Bronchial epithelial cell (primary cell): ENCODE measurements around the gene PDGFRA. TPM values are rescaled to one million over a fixed set of nuclear protein-coding genes. Genes with fewer than 3 reads are reported as not detected.
A peak's percentile ranks its signal among the peaks of the same experiment; 100 is the strongest.

ENCODE experiments used
- DNase-seq: peaks from one replicate; pipeline ENCODE4 v3.0.0-alpha.2; 2010; ENCODE audit warnings: low read depth
- FAIRE-seq: peaks from 2 replicates; lab custom pipeline; 2011; peaks lifted over from hg19 to GRCh38; lab: Jason Lieb, UNC
- H3K27me3 ChIP-seq: 2 replicates; pipeline ENCODE4 v1.5.1; 2011; ENCODE audit warnings: low read length; ENCODE audit not compliant: control insufficient read depth, insufficient read depth
- H3K36me3 ChIP-seq: 2 replicates; pipeline ENCODE4 v1.5.1; 2011; ENCODE audit warnings: low read length; ENCODE audit not compliant: control insufficient read depth, insufficient read depth
- H3K4me3 ChIP-seq: 2 replicates; pipeline ENCODE4 v1.5.1; 2011; ENCODE audit warnings: mild to moderate bottlenecking, low read depth, low read length, control low read depth
- CTCF ChIP-seq: IDR thresholded peaks from 2 replicates; pipeline ENCODE4 v1.5.1; 2011; ENCODE audit warnings: mild to moderate bottlenecking, moderate library complexity, low read length, control low read depth, inconsistent platforms; ENCODE audit not compliant: insufficient read depth, severe bottlenecking
- total RNA-seq: library from RNA; depleted of rRNA; stranded (reverse); fragments of >200 nt; gene quantifications from 2 replicates; pipeline ENCODE4 v1.2.1, GENCODE V29; 2014

The PDGFRA gene
- total RNA-seq, 1 donor from 2014 or later, result 2.1 TPM

GRCh38 chr4:54213001-54213400 is 16.1 kb upstream of the PDGFRA start:
- H3K36me3 ChIP-seq, result no peaks in the 10 kb centered on the region
- no peak for TF ChIP-seq CTCF
- no peaks in the 10 kb centered on the region for H3K27me3 ChIP-seq
- no peak overlapping the region for H3K4me3 ChIP-seq
- no peak for FAIRE-seq
- DNase-seq, result no peak

GRCh38 chr4:54213761-54214160 is 15.3 kb upstream of the PDGFRA start:
- Histone ChIP-seq H3K36me3 (no peaks in the 10 kb centered on the region), H3K27me3 (no peaks in the 10 kb centered on the region), H3K4me3 (no peak overlapping the region)
- peak; percentile 66 for FAIRE-seq
- peak; percentile 71 for DNase-seq
- no peak for TF ChIP-seq CTCF

GRCh38 chr4:54215379-54216077 is 13.6 kb upstream of the PDGFRA start:
- TF ChIP-seq CTCF, result no peak
- no peaks in the 10 kb centered on the region for H3K27me3 ChIP-seq
- H3K36me3 ChIP-seq, result no peaks in the 10 kb centered on the region
- FAIRE-seq, result no peak
- no peak for DNase-seq
- H3K4me3 ChIP-seq, result no peak overlapping the region

- FAIRE-seq (no peak), DNase-seq (peak; percentile 74)
- TF ChIP-seq CTCF, result peak; percentile 85
- Histone ChIP-seq H3K36me3 (no peaks in the 10 kb centered on the region), H3K4me3 (peak overlapping the region; percentile 29), H3K27me3 (no peaks in the 10 kb centered on the region)
Observed at GRCh38 chr4:54217642-54218495, 11.2 kb upstream of the PDGFRA start.

- H3K27me3 ChIP-seq, result no peaks in the 10 kb centered on the region
- H3K4me3 ChIP-seq, result no peak overlapping the region
- no peak for TF ChIP-seq CTCF
- no peak for FAIRE-seq
- DNase-seq, result no peak
- no peaks in the 10 kb centered on the region for H3K36me3 ChIP-seq
Observed at GRCh38 chr4:54218736-54219135, 10.4 kb upstream of the PDGFRA start.
